Activated naive CD4-positive, alpha-beta T cell treated with anti-CD3 and anti-CD28 coated beads, Interleukin-2, amount 50 U/mL, for 72 hours (primary cell): ENCODE results near the gene DDHD1. TPM values are rescaled to one million over a fixed set of nuclear protein-coding genes. Genes with fewer than 3 reads are reported as not detected.
A peak's percentile ranks its signal among the peaks of the same experiment; 100 is the strongest.

ENCODE experiments used
- ATAC-seq, 2 donors: fragments of 150-1000 bp; cut with Tn5 transposase; 2 replicates each; pipeline ENCODE4 v1.10.0; 2021; ENCODE audit warnings: mild to moderate bottlenecking in 2 of 2, moderate library complexity in 2 of 2
- DNase-seq, 2 donors: peaks; one replicate each; pipeline ENCODE4 v3.0.0; 2021 to 2022; ENCODE audit warnings: low spot score in 2 of 2
- H3K27ac Mint-ChIP-seq, 2 donors: one replicate each; pipeline ENCODE4 v1.8.0; 2022; ENCODE audit warnings: mild to moderate bottlenecking in 2 of 2, mixed read lengths in 2 of 2
- H3K36me3 Mint-ChIP-seq, 2 donors: one replicate each; pipeline ENCODE4 v1.8.0; 2022; ENCODE audit warnings: mixed read lengths in 2 of 2
- H3K9me3 Mint-ChIP-seq, 2 donors: one replicate each; pipeline ENCODE4 v1.8.0; 2022; ENCODE audit warnings: mixed read lengths in 2 of 2
- total RNA-seq, 2 donors: library from RNA; stranded (reverse); gene quantifications; one replicate each; pipeline ENCODE4 v1.2.3, GENCODE V29; 2022

Gene DDHD1
- total RNA-seq, 2 donors from 2014 or later = 35.3 to 50.1 TPM

GRCh38 chr14:53003776-53004175, 149.3 kb downstream of the DDHD1 start:
- H3K27ac Mint-ChIP-seq = no peak overlapping the region
- no peak for DNase-seq
- H3K9me3 Mint-ChIP-seq = no peaks in the 10 kb centered on the region
- ATAC-seq = no peak
- H3K36me3 Mint-ChIP-seq = no peaks in the 10 kb centered on the region

DNA sequence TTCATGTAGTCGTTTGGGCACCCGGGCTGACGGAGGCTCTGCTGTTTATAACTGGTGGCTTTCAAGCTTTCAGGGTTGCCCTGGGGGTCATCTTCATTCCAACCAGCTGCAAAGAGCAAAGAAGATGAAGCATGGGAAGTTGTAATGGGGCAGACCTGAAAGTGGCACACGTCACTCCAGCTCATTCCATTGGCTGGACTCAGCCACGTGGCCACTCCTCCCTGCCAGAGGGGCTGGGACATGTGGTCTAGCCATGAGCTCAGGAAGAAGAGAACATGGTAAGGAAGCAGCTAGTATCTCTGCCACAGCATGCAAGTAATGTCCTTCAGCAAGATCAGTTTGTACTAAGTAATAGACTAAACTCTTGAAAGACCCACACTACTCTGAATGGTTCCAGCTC, 150.5 kb downstream of the DDHD1 start:
- ATAC-seq = no peak
- H3K36me3 Mint-ChIP-seq = no peaks in the 10 kb centered on the region
- no peak overlapping the region for H3K27ac Mint-ChIP-seq
- no peak for DNase-seq
- H3K9me3 Mint-ChIP-seq = no peaks in the 10 kb centered on the region

DNA sequence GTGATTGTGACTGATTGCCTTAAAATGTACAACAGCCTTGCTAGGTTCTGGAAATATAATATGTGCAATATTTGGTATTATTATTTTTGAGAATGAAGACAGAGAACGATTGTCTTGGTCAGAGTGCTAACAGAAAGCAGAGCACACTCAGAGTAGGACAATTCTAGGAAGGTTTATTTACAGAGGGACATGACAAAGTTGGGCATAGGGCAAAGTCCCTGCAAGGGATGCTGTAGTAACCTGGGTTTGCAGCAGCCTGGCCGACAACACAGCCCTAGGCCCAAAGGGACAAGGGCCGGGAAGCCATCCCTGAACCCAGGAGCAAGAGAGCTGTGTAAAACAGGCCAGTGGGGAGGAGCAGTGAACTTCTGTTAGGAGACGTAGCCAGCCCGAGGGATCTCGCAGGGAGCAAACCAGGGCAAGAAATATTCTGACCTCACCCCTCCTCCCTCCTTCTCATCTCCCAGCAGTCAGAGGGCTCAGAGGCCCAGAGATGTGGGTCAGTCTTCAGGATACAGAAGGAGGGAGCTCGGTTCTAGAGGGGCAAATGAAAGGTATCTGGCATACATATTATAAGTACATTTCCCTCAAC, 151.2 kb downstream of the DDHD1 start:
- H3K9me3 Mint-ChIP-seq = no peaks in the 10 kb centered on the region
- DNase-seq = no peak
- peak overlapping the region in 1 of 2 donors; percentile 18 for H3K27ac Mint-ChIP-seq
- ATAC-seq = no peak
- no peaks in the 10 kb centered on the region for H3K36me3 Mint-ChIP-seq

DNA sequence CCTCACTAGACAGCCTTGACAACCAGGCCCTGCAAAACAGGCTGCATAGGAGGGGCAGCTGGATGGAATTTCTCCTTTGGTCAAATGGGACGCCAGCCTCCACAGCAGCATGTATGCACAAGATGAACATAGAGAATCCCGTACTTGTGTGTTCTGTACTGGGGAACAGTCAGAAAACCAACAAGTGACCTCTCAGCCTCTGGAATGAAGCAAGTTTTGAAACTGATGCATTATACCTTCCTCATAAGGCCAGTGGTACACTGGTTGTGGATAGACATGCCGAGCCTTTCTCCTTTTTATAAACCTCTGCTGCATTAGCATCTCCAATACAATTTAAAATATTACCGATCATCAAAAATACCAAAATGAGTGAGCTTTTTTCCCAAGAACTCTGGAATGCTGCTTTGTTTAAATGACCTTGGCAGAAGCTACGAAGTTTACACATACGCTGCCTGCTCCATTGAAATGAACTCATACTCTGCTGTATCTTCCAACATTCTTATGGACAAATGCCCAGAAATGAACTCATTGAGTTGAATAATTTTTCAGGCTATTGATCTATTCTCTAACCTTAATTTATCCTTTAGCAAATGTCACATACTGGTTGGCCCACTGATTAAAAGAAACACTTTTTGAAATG, 154.6 kb downstream of the DDHD1 start:
- ATAC-seq (no peak), DNase-seq (no peak)
- Mint-ChIP-seq H3K27ac (no peak overlapping the region), H3K9me3 (no peaks in the 10 kb centered on the region), H3K36me3 (peaks cover 0 to 4% of the 10 kb centered on the region in 2 donors)

DNA sequence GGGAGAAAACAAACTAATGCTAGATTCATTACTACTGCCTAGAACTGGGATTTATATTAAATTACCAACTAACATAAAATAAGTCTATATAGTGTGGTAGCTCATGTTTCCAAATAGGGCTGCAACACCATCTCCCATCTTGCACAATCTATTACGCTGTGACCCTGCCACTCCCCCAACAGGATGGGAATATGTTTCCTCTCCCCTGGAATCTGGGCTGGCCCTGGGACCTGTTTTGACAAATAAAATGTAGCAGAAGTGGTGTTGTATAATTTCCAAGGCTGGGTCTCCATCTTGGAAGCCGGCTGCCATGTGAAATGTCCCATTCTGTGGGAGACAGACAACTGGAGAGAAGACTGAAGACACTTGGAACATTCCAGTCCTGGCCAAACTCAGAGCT, 156.6 kb downstream of the DDHD1 start:
- Mint-ChIP-seq H3K9me3 (no peaks in the 10 kb centered on the region), H3K36me3 (peaks cover 0 to 4% of the 10 kb centered on the region in 2 donors), H3K27ac (no peak overlapping the region)
- ATAC-seq (no peak), DNase-seq (no peak)

GRCh38 chr14:52995998-52996397, 157.1 kb downstream of the DDHD1 start:
- ATAC-seq (no peak), DNase-seq (no peak)
- Mint-ChIP-seq H3K9me3 (no peaks in the 10 kb centered on the region), H3K27ac (no peak overlapping the region), H3K36me3 (peaks cover 0 to 4% of the 10 kb centered on the region in 2 donors)

DNA sequence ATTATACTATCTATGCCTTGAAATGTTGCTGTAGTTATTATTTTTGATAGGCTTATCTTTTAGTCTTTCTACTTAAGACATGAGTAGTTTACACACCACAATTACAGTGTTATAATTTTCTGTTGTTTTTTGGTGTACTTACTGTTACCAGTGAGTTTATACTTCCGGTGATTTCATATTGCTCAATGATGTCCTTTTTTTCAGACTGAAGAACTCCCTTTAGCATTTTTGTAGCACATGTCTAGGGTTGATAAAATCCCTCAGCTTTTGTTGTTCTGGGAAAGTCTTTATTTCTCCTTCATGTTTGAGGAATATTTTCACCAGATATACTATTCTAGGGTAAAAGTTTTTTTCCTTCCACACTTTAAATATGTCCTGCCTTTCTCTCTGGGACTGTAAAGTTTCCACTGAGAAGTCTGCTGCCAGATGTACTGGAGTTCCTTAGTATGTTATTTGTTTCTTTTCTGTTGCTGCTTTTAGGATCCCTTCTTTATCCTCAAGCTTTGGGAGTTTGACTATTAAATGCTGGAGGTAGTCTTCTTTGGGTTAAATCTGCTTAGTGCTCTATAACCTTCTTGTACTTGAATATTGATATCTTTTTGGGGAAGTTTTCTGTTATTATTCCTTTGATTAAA, 160.8 kb downstream of the DDHD1 start:
- peaks cover 0 to 4% of the 10 kb centered on the region in 2 donors for H3K36me3 Mint-ChIP-seq
- no peaks in the 10 kb centered on the region for H3K9me3 Mint-ChIP-seq
- ATAC-seq (no peak), DNase-seq (no peak)
- no peak overlapping the region for H3K27ac Mint-ChIP-seq

- ATAC-seq (no peak), DNase-seq (no peak)
- H3K9me3 Mint-ChIP-seq = peaks cover 0 to 3% of the 10 kb centered on the region in 2 donors
- no peak overlapping the region for H3K27ac Mint-ChIP-seq
- no peaks in the 10 kb centered on the region for H3K36me3 Mint-ChIP-seq
Measured at GRCh38 chr14:52988139-52988538, 165.0 kb downstream of the DDHD1 start.

GRCh38 chr14:52987514-52987913, 165.6 kb downstream of the DDHD1 start:
- no peak for ATAC-seq
- Mint-ChIP-seq H3K27ac (no peak overlapping the region), H3K36me3 (no peaks in the 10 kb centered on the region), H3K9me3 (peaks cover 0 to 3% of the 10 kb centered on the region in 2 donors)
- DNase-seq = no peak

DNA sequence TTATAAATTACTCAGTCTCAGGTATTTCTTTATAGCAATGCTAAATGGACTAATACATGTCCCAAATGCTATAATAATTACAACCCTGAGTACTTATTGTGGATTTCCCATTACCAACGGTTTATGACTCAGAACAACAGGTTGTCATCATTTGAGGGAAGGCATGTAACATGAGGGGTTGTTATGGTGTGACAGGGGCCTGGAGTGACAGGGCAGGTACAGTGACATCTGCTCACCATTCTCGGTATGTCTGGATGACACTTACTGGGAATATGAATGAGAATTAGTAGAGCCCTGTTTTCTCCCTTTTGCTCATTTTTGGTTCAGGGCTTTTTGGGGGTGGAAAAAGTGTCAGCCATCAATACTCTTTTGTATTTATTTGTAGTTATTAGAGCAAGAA, 166.1 kb downstream of the DDHD1 start:
- peaks cover 0 to 3% of the 10 kb centered on the region in 2 donors for H3K9me3 Mint-ChIP-seq
- H3K36me3 Mint-ChIP-seq = no peaks in the 10 kb centered on the region
- DNase-seq (no peak), ATAC-seq (peak in 1 of 2 donors; percentile 35)
- no peak overlapping the region for H3K27ac Mint-ChIP-seq

Other genes with a start within 250 kb of the DDHD1 start
- 1 to 10 TPM; 1.0 to 1.8 TPM for gene FERMT2, start 202.3 kb downstream of the DDHD1 start, total RNA-seq